ENCODE data around the gene C1QTNF2. TPM values are rescaled to one million over a fixed set of nuclear protein-coding genes. Genes with fewer than 3 reads are reported as not detected.

Gene C1QTNF2
- total and polyA plus RNA-seq, 2 of the 8 experiments (the other 6 are each of a cell fraction or from before 2014, with no cell fraction given) = 1.0 to 2.0 TPM

DNA sequence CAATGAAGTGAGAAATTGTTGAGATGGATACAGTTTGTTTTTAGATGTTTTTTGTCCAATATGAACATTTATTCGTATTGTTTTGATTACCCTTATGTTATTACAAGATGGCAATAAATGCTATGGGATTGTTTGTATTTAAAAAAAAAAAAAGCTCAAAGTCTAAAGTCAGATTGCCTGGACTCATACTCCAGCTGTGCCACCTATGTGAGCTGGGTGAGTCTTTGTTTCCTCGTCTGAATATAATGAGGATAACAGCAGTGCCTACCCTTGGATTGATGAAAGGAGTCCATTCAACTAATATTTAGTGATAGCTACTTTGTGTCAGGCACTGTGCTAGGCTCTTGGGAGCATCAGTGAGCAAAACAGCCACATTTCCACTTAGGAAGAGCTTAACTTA lies 43.4 kb downstream of the C1QTNF2 start:
- H2BK15ac ChIP-seq (ENCODE audit: low read length) = no peak overlapping the region
- no peak overlapping the region for H3K56ac ChIP-seq (replicated peaks; ENCODE audit: insufficient read length, low read depth, low read length)
- no peaks in the 10 kb centered on the region for H3K79me2 ChIP-seq (ENCODE audit: control insufficient read depth in 1 of 2, insufficient read depth in 2 of 2, low read length in 2 of 2)
- no peaks in the 10 kb centered on the region for H3K9me3 ChIP-seq (ENCODE audit: insufficient read depth in 2 of 2, low read depth in 1 of 2, low read length in 1 of 2)
- H3K18ac ChIP-seq (ENCODE audit: extremely low read depth, low read length) = no peak overlapping the region
- WGBS, 2 experiments (ENCODE audit: extremely low coverage in 1 of 2, insufficient coverage in 1 of 2, insufficient read length in 1 of 2, insufficient replicate concordance in 2 of 2, low coverage in 1 of 2, low lambda C conversion rate in 2 of 2, missing lambda C conversion rate in 1 of 2) = 89% methylated on average over 2 of the region's 2 CpGs; no CpG with 5 or more reads in 1 of the 2 experiments
- no peak overlapping the region for H3K27ac ChIP-seq (ENCODE audit: low read depth, low read length)
- no peaks in the 10 kb centered on the region for H3K79me1 ChIP-seq (ENCODE audit: low read depth, low read length)
- ChIA-PET POLR2A (ENCODE audit: partially characterized antibody) (interaction anchor here (0.9 to 2.4 kb wide), 5 partner anchors 11 to 160 kb away, joined by 3 to 9 read pairs (median 3); partner anchors contain the start of gene CCNJL), CTCF (ENCODE audit: partially characterized antibody) (interaction anchor here (1.0 to 1.9 kb wide), 8 partner anchors 11 to 246 kb away, joined by 3 to 9 read pairs (median 3); no protein-coding TSS in a partner anchor)
- H3K4ac ChIP-seq (replicated peaks; ENCODE audit: insufficient read length, low read depth, low read length) = no peak overlapping the region
- no peak overlapping the region for H3K23ac ChIP-seq (ENCODE audit: insufficient read length)
- no peaks in the 10 kb centered on the region for H3K27me3 ChIP-seq (replicated peaks in 1 of 4; ENCODE audit: control insufficient read depth in 3 of 4, extremely low read depth in 1 of 4, insufficient read depth in 3 of 4, low read length in 3 of 4)
- no peaks in the 10 kb centered on the region for H4K20me1 ChIP-seq (replicated peaks in 1 of 2; ENCODE audit: control insufficient read depth in 1 of 2, insufficient read depth in 2 of 2, low read length in 2 of 2)
- H4K91ac ChIP-seq (replicated peaks; ENCODE audit: insufficient read length, low read length) = no peak overlapping the region
- H2BK120ac ChIP-seq (replicated peaks; ENCODE audit: low read depth, low read length) = no peak overlapping the region
- no peak overlapping the region; the same call in 1 of the 2 replicates for H4K8ac ChIP-seq (ENCODE audit: extremely low read depth, insufficient read depth, low read length)
- no peaks in the 10 kb centered on the region for H3K36me3 ChIP-seq (ENCODE audit: control insufficient read depth in 2 of 4, insufficient read depth in 4 of 4, low read length in 3 of 4)
- H3K23me2 ChIP-seq (ENCODE audit: low read depth, low read length) = no peaks in the 10 kb centered on the region
- no peak overlapping the region for H2AK5ac ChIP-seq (ENCODE audit: low read depth, low read length)
- DNase-seq (ENCODE audit: low read depth in 1 of 2, low spot score in 2 of 2) (no peak), FAIRE-seq (no peak)
- H4K5ac ChIP-seq (ENCODE audit: insufficient read length, low read depth, low read length) = no peak overlapping the region
- no peak overlapping the region for H3K9ac ChIP-seq (replicated peaks in 1 of 4; ENCODE audit: extremely low read depth in 1 of 4, low read depth in 3 of 4, low read length in 3 of 4)
- H3K14ac ChIP-seq (ENCODE audit: insufficient read length) = no peak overlapping the region
- H2AFZ ChIP-seq (ENCODE audit: low read length) = no peak overlapping the region
- no peak overlapping the region for H2BK12ac ChIP-seq (ENCODE audit: low read depth, low read length)
- no peak overlapping the region for H3K4me3 ChIP-seq (ENCODE audit: extremely low read depth in 1 of 4, insufficient read depth in 2 of 4, low read depth in 3 of 4, low read length in 4 of 4)
- H2BK5ac ChIP-seq (ENCODE audit: low read depth, low read length) = no peak overlapping the region
- H2BK20ac ChIP-seq (ENCODE audit: low read length) = no peak overlapping the region
- H3K4me1 ChIP-seq (replicated peaks in 1 of 4; ENCODE audit: control insufficient read depth in 3 of 4, insufficient read depth in 4 of 4, low read length in 3 of 4) = no peaks in the 10 kb centered on the region
- no peak overlapping the region for H3K4me2 ChIP-seq (ENCODE audit: insufficient read depth in 1 of 2, low read depth in 2 of 2, low read length in 2 of 2)
- TF ChIP-seq ZNF274 (IDR thresholded peaks at IDR 0.05; ENCODE audit: borderline replicate concordance, extremely low read depth, low read length) = no peak
- no peak for TF ChIP-seq NRF1 (IDR thresholded peaks at IDR 0.05; ENCODE audit: low read depth, low read length)
- no peak for TF ChIP-seq TAF7 (optimal IDR thresholded peaks at IDR 0.05; ENCODE audit: borderline replicate concordance, low read depth, low read length)
- no peak for TF ChIP-seq SIX5 (IDR thresholded peaks at IDR 0.05; ENCODE audit: low read depth, low read length)
- TF ChIP-seq BACH1 (IDR thresholded peaks at IDR 0.05; ENCODE audit: low read length) = no peak
- TF ChIP-seq KDM5A (IDR thresholded peaks at IDR 0.05; ENCODE audit: low read length) = no peak
- TF ChIP-seq BRCA1 (IDR thresholded peaks at IDR 0.05; ENCODE audit: low read depth, low read length) = no peak
- no peak for TF ChIP-seq POU5F1 (IDR thresholded peaks at IDR 0.05; ENCODE audit: low read depth, low read length)
- TF ChIP-seq SRF (IDR thresholded peaks at IDR 0.05; ENCODE audit: low read depth, low read length) = no peak
- TF ChIP-seq POLR2A (IDR thresholded peaks at IDR 0.05; ENCODE audit: control extremely low read depth in 1 of 2, low read depth in 2 of 2, low read length in 2 of 2) = no peak
- no peak for TF ChIP-seq CEBPB (IDR thresholded peaks at IDR 0.05; ENCODE audit: low read depth, low read length)
- no peak for TF ChIP-seq CREB1 (IDR thresholded peaks at IDR 0.05)
- no peak for TF ChIP-seq CHD1 (IDR thresholded peaks at IDR 0.05; ENCODE audit: low read depth, low read length)
- TF ChIP-seq NANOG (IDR thresholded peaks at IDR 0.05; ENCODE audit: insufficient read depth, low read depth, low read length, poor library complexity, severe bottlenecking) = no peak
- no peak for TF ChIP-seq RBBP5 (IDR thresholded peaks at IDR 0.05; ENCODE audit: borderline replicate concordance, low read depth, low read length)
- TF ChIP-seq JUND (IDR thresholded peaks at IDR 0.05; ENCODE audit: low read length) = no peak
